ENCODE results near the gene ACAA1. TPM values are rescaled to one million over a fixed set of nuclear protein-coding genes. Genes with fewer than 3 reads are reported as not detected.

ACAA1 gene
- total RNA-seq, 2 donors from 2014 or later, result 40.1 to 43.7 TPM

GRCh38 chr3:38168151-38169026, 31.5 kb upstream of the ACAA1 start:
- Mint-ChIP-seq H3K36me3 (ENCODE audit: low read depth) (no peaks in the 10 kb centered on the region), H3K4me3 (no peak overlapping the region), H3K4me1 (peaks cover 15% of the 10 kb centered on the region), H3K27me3 (ENCODE audit: insufficient read depth) (no peaks in the 10 kb centered on the region), H3K9me3 (no peaks in the 10 kb centered on the region), H3K27ac (no peak overlapping the region)
- no peaks in the 10 kb centered on the region for H3K4me1 ChIP-seq (ENCODE audit: control insufficient read depth, insufficient read depth, low read length)
- no peaks in the 10 kb centered on the region for H3K27me3 ChIP-seq (ENCODE audit: control insufficient read depth, insufficient read depth, low read length, poor library complexity, severe bottlenecking)
- DNase-seq, result no peak
- no peak overlapping the region for H3K27ac ChIP-seq (ENCODE audit: low read depth, low read length)
- no peaks in the 10 kb centered on the region for H3K9me3 ChIP-seq (ENCODE audit: control insufficient read depth, low read length)
- H3K36me3 ChIP-seq (ENCODE audit: control insufficient read depth, insufficient read depth, low read length), result no peaks in the 10 kb centered on the region
- TF ChIP-seq CTCF (conservative IDR thresholded peaks at IDR 0.05), result no peak
- 80 to 96% methylated on average over 1 to 3 of the region's 4 CpGs for WGBS, 2 experiments (ENCODE audit: insufficient coverage in 1 of 2, insufficient read length in 1 of 2)
- no peak overlapping the region for H3K4me3 ChIP-seq (ENCODE audit: low read length)
- H3K9ac ChIP-seq (ENCODE audit: extremely low read depth, low read length, poor library complexity, severe bottlenecking), result no peak overlapping the region

- TF ChIP-seq CTCF (conservative IDR thresholded peaks at IDR 0.05), result no peak
- H3K9me3 Mint-ChIP-seq, result no peaks in the 10 kb centered on the region
- Histone ChIP-seq H3K36me3 (ENCODE audit: control insufficient read depth, insufficient read depth, low read length) (no peaks in the 10 kb centered on the region), H3K9me3 (ENCODE audit: control insufficient read depth, low read length) (no peaks in the 10 kb centered on the region), H3K4me3 (ENCODE audit: low read length) (peak overlapping the region; percentile 88), H3K4me1 (ENCODE audit: control insufficient read depth, insufficient read depth, low read length) (no peaks in the 10 kb centered on the region), H3K9ac (ENCODE audit: extremely low read depth, low read length, poor library complexity, severe bottlenecking) (no peak overlapping the region), H3K27me3 (ENCODE audit: control insufficient read depth, insufficient read depth, low read length, poor library complexity, severe bottlenecking) (no peaks in the 10 kb centered on the region), H3K27ac (ENCODE audit: low read depth, low read length) (no peak overlapping the region)
- peaks cover 9% of the 10 kb centered on the region for H3K4me1 Mint-ChIP-seq
- H3K36me3 Mint-ChIP-seq (ENCODE audit: low read depth), result no peaks in the 10 kb centered on the region
- WGBS, 2 experiments (ENCODE audit: insufficient coverage in 1 of 2, insufficient read length in 1 of 2), result 94 to 96% methylated on average over 3 to 4 of the region's 4 CpGs
- H3K4me3 Mint-ChIP-seq, result no peak overlapping the region
- H3K27ac Mint-ChIP-seq, result no peak overlapping the region
- DNase-seq, result no peak
- no peaks in the 10 kb centered on the region for H3K27me3 Mint-ChIP-seq (ENCODE audit: insufficient read depth)
Observed at GRCh38 chr3:38167591-38167990, 30.7 kb upstream of the ACAA1 start.

GRCh38 chr3:38165722-38166387, 28.9 kb upstream of the ACAA1 start:
- Mint-ChIP-seq H3K27me3 (ENCODE audit: insufficient read depth) (no peaks in the 10 kb centered on the region), H3K9me3 (no peaks in the 10 kb centered on the region), H3K27ac (peak overlapping the region; percentile 100), H3K4me3 (peak overlapping the region; percentile 90), H3K36me3 (ENCODE audit: low read depth) (no peaks in the 10 kb centered on the region), H3K4me1 (peaks cover 9% of the 10 kb centered on the region)
- H3K9ac ChIP-seq (ENCODE audit: extremely low read depth, low read length, poor library complexity, severe bottlenecking), result peak overlapping the region; percentile 63
- no peak for TF ChIP-seq CTCF (conservative IDR thresholded peaks at IDR 0.05)
- H3K27ac ChIP-seq (ENCODE audit: low read depth, low read length), result peak overlapping the region; percentile 94
- H3K27me3 ChIP-seq (ENCODE audit: control insufficient read depth, insufficient read depth, low read length, poor library complexity, severe bottlenecking), result no peaks in the 10 kb centered on the region
- DNase-seq, result peak; percentile 63
- H3K36me3 ChIP-seq (ENCODE audit: control insufficient read depth, insufficient read depth, low read length), result no peaks in the 10 kb centered on the region
- no peaks in the 10 kb centered on the region for H3K9me3 ChIP-seq (ENCODE audit: control insufficient read depth, low read length)
- no peaks in the 10 kb centered on the region for H3K4me1 ChIP-seq (ENCODE audit: control insufficient read depth, insufficient read depth, low read length)
- WGBS, 2 experiments (ENCODE audit: insufficient coverage in 1 of 2, insufficient read length in 1 of 2), result 1 to 12% methylated on average over 4 to 62 of the region's 62 CpGs
- peak overlapping the region; percentile 88 for H3K4me3 ChIP-seq (ENCODE audit: low read length)
